Transverse colon (tissue), 4 donors: Measurements from ENCODE around the gene HBG2. TPM values are rescaled to one million over a fixed set of nuclear protein-coding genes. Genes with fewer than 3 reads are reported as not detected.

ENCODE experiments used
- DNase-seq: peaks from one replicate; pipeline ENCODE4 v3.0.0-alpha.2; 2019
- H3K27ac ChIP-seq, 4 donors: fragments of 200-600 bp; sonication (generic); 2 replicates each; pipeline ENCODE4 v1.5.1; 2016 to 2018; ENCODE audit warnings: inconsistent platforms in 4 of 4
- H3K27me3 ChIP-seq: fragments of 200-600 bp; sonication (generic); 2 replicates; pipeline ENCODE4 v1.5.1; 2017; ENCODE audit warnings: inconsistent platforms
- H3K36me3 ChIP-seq, 4 donors: fragments of 200-600 bp; sonication (generic); 2 replicates each; pipeline ENCODE4 v1.5.1; 2017 to 2019; ENCODE audit warnings: inconsistent platforms in 4 of 4
- H3K4me1 ChIP-seq, 4 donors: fragments of 200-600 bp; sonication (generic); 2 replicates each; pipeline ENCODE4 v1.5.1; 2017 to 2020; ENCODE audit warnings: inconsistent platforms in 4 of 4
- H3K4me3 ChIP-seq, 4 donors: fragments of 200-600 bp; sonication (generic); 1 replicate in 1 of 4; 2 replicates in 3 of 4; pipeline versions ENCODE4 v1.5.1 to v1.6.1; 2017 to 2019; ENCODE audit warnings: inconsistent platforms in 4 of 4
- H3K9me3 ChIP-seq, 2 donors: fragments of 200-600 bp; sonication (generic); 2 replicates each; pipeline ENCODE4 v1.5.1; 2017 to 2019; ENCODE audit warnings: inconsistent platforms in 2 of 2
- CTCF ChIP-seq, 5 experiments: fragments of 200-600 bp in 3 of 5; fragments of 450-650 bp in 2 of 5; sonication (generic) in 3 of 5; IDR thresholded peaks; 1 replicate in 2 of 5; 2 replicates in 3 of 5; pipeline ENCODE4 v1.5.1; 2016 to 2017; ENCODE audit warnings: antibody characterized with exemption in 5 of 5, inconsistent platforms in 3 of 5, mild to moderate bottlenecking in 2 of 5, moderate library complexity in 1 of 5
- EP300 ChIP-seq: sonication (generic); formaldehyde crosslinking; IDR thresholded peaks from one replicate; pipeline ENCODE4 v1.6.1; 2017; ENCODE audit warnings: antibody characterized with exemption, low read depth
- POLR2A ChIP-seq: fragments of 450-650 bp; IDR thresholded peaks from one replicate; pipeline ENCODE4 v1.6.1; 2016; ENCODE audit warnings: antibody characterized with exemption, mild to moderate bottlenecking, moderate library complexity
- POLR2AphosphoS5 ChIP-seq, 3 donors: sonication (generic); formaldehyde crosslinking; IDR thresholded peaks; one replicate each; pipeline ENCODE4 v1.6.1; 2016; ENCODE audit warnings: antibody characterized with exemption in 3 of 3
- WGBS, 2 donors: methylation state at CpG; one replicate each; pipeline ENCODE4 v1.1.5; 2018; ENCODE audit warnings: low coverage in 1 of 2; 5-methylcytosine and 5-hydroxymethylcytosine counted together
- in situ Hi-C, 4 donors: fragments of 200-750 bp; cut with MboI; loops; one replicate each; pipeline versions ENCODE4 v1.15.0 to v1.15.1; 2017; ENCODE audit warnings: low sequenced_read_pairs in 3 of 4, low pct_ligation_motif_present in 1 of 4, low pct_unique_long_range_greater_than_20kb in 1 of 4
- intact Hi-C: fragments of 100-400 bp; cut with DNase I; formaldehyde crosslinking; loops from one replicate; pipeline ENCODE4 v1.15.1; 2023; ENCODE audit warnings: low total_unique reads
- total RNA-seq, 4 donors: library from RNA; depleted of rRNA; stranded (reverse); fragments of >200 nt; gene quantifications; one replicate each; pipeline ENCODE4 v1.1.0, GENCODE V29; 2016

HBG2 gene
- total RNA-seq, 4 donors from 2014 or later: not detected

GRCh38 chr11:5210376-5210885 lies 44.1 kb downstream of the HBG2 start:
- 59 to 86% methylated on average over 4 to 7 of the region's 7 CpGs for WGBS, 2 donors
- H3K27ac ChIP-seq: no peak overlapping the region
- H3K4me3 ChIP-seq: no peak overlapping the region
- H3K36me3 ChIP-seq: no peaks in the 10 kb centered on the region
- H3K4me1 ChIP-seq: no peaks in the 10 kb centered on the region
- no peak for DNase-seq
- no peaks in the 10 kb centered on the region for H3K27me3 ChIP-seq
- TF ChIP-seq POLR2AphosphoS5 (IDR thresholded peaks at IDR 0.05) (no peak), POLR2A (no peak), EP300 (no peak), CTCF (IDR thresholded peaks at IDR 0.05) (no peak)
- H3K9me3 ChIP-seq: no peaks in the 10 kb centered on the region
- in situ Hi-C loops: no loop called here
- intact Hi-C loops: no loop called here

GRCh38 chr11:5204787-5205186 lies 49.8 kb downstream of the HBG2 start:
- H3K27ac ChIP-seq: no peak overlapping the region
- H3K36me3 ChIP-seq: no peaks in the 10 kb centered on the region
- TF ChIP-seq POLR2AphosphoS5 (IDR thresholded peaks at IDR 0.05): no peak
- TF ChIP-seq POLR2A: no peak
- TF ChIP-seq CTCF (IDR thresholded peaks at IDR 0.05): peak in 1 of 5 experiments; percentile 14
- intact Hi-C loops (no loop called here), in situ Hi-C loops (no loop called here)
- no peak for DNase-seq
- 26 to 38% methylated on average over 1 of the region's 1 CpG for WGBS, 2 donors
- H3K4me3 ChIP-seq: no peak overlapping the region
- H3K4me1 ChIP-seq: no peaks in the 10 kb centered on the region
- no peaks in the 10 kb centered on the region for H3K27me3 ChIP-seq
- H3K9me3 ChIP-seq: no peaks in the 10 kb centered on the region

- no peak for TF ChIP-seq EP300
- TF ChIP-seq POLR2AphosphoS5 (IDR thresholded peaks at IDR 0.05): no peak
- no peak for TF ChIP-seq POLR2A
- no peak for TF ChIP-seq CTCF (IDR thresholded peaks at IDR 0.05)
- Histone ChIP-seq H3K4me1 (no peaks in the 10 kb centered on the region), H3K9me3 (no peaks in the 10 kb centered on the region), H3K4me3 (no peak overlapping the region), H3K36me3 (no peaks in the 10 kb centered on the region), H3K27me3 (no peaks in the 10 kb centered on the region), H3K27ac (no peak overlapping the region)
- intact Hi-C loops: no loop called here
- WGBS, 2 donors: 64 to 80% methylated on average over 1 to 2 of the region's 2 CpGs
- DNase-seq: no peak
- in situ Hi-C loops: no loop called here
Measured at GRCh38 chr11:5203366-5203765, 51.2 kb downstream of the HBG2 start.

Other genes with a start within 250 kb of the HBG2 start
- gene OR52J3, start 208.3 kb downstream of the HBG2 start, total RNA-seq: not detected
- not detected for gene OR52E2, start 195.2 kb downstream of the HBG2 start, total RNA-seq
- not detected for gene OR52E1, start 185.2 kb downstream of the HBG2 start, total RNA-seq
- gene OR52A5, start 116.4 kb downstream of the HBG2 start, total RNA-seq: not detected
- gene OR52A1, start 100.0 kb downstream of the HBG2 start, total RNA-seq: not detected
- gene OR51V1, start 54.1 kb downstream of the HBG2 start, total RNA-seq: not detected
- 1 to 10 TPM in 2 of 4 donors, not detected in 2; 1.1 to 2.0 TPM for gene HBB, start 27.7 kb downstream of the HBG2 start, total RNA-seq
- gene HBD, start 20.3 kb downstream of the HBG2 start, total RNA-seq: not detected
- not detected for gene HBG1, start 4.9 kb downstream of the HBG2 start, total RNA-seq
- not detected for gene HBE1, start 15.2 kb upstream of the HBG2 start, total RNA-seq
- gene OR51B4, start 47.2 kb upstream of the HBG2 start, total RNA-seq: not detected
- gene OR51B2, start 69.5 kb upstream of the HBG2 start, total RNA-seq: not detected
- gene OR51B5, start 88.7 kb upstream of the HBG2 start, total RNA-seq: not detected
- not detected for gene OR51B6, start 96.7 kb upstream of the HBG2 start, total RNA-seq
- gene OR51M1, start 129.0 kb upstream of the HBG2 start, total RNA-seq: not detected
- gene OR51Q1, start 167.3 kb upstream of the HBG2 start, total RNA-seq: not detected
- gene OR51I1, start 186.7 kb upstream of the HBG2 start, total RNA-seq: not detected
- not detected for gene OR51I2, start 194.5 kb upstream of the HBG2 start, total RNA-seq
- gene OR52D1, start 233.9 kb upstream of the HBG2 start, total RNA-seq: not detected